SK-N-DZ (cell line): ENCODE results near the gene HIRA.
"Not testable (repeated sequence)": the region's sequence is repeated elsewhere in the genome, so short reads cannot be mapped to it uniquely, and the experiment has no call there.

Experiments
- DNase-seq: peaks from one replicate; pipeline ENCODE4 v3.0.0-alpha.2; 2015; ENCODE audit warnings: low spot score

The HIRA gene

DNA sequence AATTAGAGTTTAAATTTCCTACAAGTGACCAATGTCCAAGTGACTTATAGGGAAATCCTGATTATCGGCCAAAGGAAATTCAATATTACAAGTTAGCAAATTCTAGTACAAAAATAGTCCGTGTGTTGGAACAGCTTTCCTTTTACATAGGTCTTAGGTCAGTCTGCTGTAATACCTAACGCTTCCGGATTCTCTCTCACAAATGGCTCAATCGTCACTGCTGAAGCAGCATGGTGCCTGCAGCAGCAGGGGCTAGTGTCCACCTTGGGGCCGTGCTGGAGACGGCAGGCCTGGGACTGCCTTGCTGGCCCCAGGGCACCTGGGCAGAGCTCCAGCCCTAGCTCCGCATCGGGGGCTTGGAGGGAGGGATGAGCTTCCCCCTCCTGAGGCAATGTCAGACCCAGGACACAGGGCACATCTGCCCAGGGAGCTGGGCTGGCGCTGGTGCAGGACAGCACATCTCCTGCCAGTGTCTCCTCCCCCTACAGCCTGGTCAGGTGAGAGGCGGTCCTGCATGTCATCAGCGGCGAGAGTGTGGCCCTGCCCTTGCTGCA, 100.6 kb downstream of the HIRA start:
- no peak for DNase-seq

DNA sequence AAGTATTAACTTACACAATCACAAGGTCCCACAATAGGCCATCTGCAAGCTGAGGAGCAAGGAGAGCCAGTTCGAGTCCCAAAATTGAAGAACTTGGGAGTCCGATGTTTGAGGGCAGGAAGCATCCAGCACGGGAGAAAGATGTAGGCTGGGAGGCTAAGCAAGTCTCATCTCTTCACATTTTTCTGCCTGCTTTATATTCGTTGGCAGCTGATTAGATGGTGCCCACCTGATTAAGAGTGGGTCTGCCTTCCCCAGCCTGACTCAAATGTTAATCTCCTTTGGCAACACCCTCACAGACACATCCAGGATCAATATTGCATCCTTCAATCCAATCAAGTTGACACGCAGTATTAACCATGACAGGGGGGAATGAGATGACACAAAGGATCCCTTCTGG, 101.3 kb downstream of the HIRA start:
- DNase-seq, result not testable (repeated sequence)

DNA sequence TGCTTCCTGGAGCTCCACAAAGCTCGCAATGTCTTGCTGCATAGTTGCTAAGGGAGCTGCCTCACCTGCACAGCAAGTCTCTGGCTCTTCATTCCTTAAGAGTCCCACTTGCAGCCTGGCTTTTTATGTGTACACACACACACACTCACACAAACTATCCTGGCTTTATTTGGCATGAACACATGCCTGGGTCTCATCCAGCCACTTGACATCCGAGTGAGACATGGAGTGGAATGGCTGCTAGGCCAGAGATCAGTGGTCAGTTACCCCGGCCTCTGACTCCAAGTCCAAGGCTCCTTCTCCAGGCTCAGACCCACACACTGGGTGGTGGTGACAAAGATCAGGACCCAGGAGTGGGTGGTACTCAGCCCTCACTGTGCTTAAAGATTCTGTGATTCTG, 102.1 kb downstream of the HIRA start:
- DNase-seq, result no peak

DNA sequence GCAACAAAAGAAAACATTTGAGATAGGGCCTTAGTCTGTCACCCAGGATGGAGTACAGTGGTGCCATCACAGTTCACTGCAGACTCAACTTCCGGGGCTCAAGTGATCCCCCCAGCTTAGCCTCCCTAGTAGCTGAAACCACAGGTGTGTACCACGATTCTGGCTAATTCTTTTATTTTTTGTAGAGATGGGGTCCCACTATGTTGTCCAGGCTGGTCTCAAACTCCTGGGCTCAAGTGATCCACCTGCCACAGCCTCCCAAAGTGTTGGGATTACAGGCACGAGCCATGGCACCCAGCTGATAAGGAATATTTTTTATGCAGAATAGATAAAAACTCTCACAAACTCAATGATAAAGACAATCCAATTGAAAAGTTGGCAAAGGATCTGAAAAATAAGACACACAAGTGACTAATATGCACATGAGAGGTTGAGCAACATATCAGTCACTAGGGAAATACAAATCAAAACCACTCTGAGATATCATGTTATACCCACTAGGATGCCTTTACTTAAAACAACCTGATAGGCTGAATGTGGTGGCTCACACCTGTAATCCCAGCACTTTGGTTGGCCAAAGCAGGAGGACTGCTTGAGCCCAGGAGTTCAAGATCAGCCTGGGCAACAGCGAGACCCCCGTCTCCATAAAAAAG, 106.1 kb downstream of the HIRA start:
- no peak for DNase-seq

DNA sequence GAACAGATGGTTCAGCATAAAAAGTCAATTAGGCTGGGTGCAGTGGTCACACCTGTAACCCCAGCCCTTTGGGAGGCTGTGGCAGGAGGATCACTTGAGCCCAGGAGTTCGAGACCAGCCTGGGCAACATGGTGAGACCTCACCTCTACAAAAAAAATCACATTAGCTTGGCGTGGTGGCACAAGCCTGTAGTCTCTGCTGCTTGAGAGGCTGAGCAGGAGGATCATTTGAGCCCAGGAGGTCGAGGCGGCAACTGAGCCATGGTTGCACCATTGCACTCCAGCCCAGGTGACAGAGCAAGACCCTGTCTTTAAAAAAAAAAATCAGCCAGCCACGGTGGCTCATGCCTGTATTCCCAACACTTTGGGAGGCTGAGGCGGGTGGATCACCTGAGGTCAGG, 108.1 kb downstream of the HIRA start:
- not testable (repeated sequence) for DNase-seq

DNA sequence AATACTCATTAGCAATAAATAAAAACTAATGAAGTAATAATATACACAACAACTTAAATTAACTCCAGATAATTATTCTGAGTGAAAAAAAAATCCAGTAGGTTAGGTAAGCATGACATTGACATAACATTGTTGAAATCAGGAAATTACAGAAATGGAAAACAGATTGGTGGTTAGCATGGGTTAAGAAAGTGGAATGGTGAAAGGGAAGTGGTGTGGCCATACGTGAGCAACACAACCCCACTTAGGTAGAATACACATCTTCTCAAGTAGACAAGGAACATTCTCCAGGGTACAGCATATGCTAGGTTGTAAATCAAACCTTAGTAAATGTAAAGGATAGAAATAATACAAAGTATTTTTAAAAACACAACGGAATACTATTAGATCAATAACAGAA, 109.8 kb downstream of the HIRA start:
- DNase-seq, result no peak

DNA sequence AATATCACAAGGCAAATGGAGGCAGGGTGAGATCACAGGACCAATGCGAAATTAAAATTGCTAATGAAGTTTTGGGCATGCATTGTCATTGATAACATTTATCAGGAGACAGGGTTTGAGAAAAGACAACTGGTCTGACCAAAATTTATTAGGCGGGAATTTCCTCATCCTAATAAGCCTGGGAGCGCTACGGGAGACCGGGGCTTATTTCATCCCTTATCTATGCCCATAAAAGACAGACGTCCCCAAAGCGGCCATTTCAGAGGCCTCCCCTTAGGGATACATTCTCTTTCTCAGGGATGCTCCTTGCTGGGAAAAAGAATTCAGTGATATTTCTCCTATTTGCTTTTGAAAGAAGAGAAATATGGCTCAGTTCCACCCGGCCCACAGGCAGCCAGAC, 111.4 kb downstream of the HIRA start:
- DNase-seq, result not testable (repeated sequence)

DNA sequence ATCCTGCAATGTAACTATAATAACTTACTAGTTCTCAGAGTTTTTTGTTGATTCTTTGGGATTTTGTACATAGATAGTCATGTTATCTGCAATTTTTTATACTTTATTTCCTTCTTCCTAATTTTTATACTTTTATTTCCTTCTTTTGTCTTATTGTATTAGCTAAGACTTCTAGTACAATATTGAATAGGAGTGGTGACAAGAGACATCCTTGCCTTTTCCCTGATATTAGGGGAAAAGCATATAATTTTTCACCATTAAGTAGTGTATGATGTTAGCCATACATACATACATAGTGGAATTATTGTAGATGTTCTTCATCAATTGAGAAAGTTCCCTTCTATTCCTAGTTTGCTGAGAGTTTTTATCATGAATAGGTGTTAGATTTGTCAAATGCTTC, 112.3 kb downstream of the HIRA start:
- no peak for DNase-seq

DNA sequence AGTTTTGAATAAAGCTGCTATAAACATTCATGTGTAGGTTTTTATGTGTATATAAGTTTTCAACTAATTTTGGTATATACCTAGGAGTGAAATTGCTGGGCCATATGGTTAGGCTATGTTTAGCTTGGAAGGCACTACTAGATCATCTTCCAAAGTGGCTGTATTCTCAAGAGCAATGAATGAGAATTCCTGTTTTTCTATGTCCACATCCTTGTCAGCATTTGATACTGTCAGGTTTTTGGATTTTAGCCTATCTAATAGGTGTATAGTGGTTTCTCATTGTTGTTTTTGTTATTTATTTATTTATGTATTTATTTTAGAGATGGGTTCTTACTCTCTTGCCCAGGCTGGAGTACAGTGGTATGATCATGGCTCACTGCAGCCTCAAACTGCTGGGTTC, 113.7 kb downstream of the HIRA start:
- DNase-seq, result no peak

DNA sequence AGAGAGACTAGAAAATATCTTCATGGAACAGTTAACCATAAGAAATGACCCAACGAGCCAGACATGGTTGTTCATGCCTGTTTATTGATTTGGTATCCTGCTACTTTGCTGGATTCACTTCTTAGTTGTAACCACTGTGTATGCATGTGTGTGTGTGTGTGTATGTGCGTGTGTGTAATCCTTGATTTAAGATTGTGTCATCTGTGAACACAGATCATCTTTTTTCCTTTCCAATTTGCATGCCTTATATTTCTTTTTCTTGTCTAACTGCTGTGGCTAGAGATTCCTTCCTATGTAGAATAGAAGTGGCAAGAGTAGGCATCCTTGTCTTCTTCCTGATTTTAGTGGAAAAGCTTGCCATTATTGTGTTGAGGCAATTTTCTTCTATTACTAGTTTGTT, 123.7 kb downstream of the HIRA start:
- DNase-seq, result no peak

DNA sequence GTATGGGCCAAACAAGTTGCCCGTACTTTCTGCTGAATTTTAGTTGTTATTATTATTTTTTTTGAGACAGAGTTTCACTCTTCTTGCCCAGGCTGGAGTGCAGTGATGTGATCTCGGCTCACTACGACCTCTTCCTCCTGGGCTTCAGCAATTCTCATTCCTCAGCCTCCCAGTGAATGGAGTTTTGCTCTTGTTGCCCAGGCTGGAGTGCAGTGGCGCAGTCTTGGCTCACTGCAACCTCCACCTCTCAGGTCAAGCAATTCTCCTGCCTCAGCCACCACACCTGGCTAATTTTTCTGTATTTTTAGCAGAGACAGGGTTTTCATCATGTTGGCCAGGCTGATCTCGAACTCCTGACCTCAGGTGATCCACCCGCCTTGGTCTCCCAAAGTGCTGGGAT, 125.0 kb downstream of the HIRA start:
- not testable (repeated sequence) for DNase-seq

DNA sequence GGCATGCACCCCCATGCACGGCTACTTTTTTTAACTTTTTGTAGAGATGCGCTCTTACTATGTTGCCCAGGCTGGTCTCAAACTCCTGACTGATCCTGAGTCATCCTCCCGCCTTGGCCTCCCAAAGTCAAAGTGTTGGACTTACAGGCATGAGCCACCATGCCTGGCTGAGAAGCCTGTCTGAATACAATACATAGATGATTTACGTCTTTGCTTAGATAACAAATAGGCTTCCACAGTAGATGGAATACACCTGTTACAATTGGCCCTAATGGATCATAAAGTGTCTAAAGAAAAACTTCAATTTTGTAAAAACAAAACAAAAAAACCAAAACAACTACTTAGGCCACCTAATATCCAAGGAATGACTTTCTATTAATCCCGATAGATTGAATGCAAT, 127.0 kb downstream of the HIRA start:
- DNase-seq, result no peak

DNA sequence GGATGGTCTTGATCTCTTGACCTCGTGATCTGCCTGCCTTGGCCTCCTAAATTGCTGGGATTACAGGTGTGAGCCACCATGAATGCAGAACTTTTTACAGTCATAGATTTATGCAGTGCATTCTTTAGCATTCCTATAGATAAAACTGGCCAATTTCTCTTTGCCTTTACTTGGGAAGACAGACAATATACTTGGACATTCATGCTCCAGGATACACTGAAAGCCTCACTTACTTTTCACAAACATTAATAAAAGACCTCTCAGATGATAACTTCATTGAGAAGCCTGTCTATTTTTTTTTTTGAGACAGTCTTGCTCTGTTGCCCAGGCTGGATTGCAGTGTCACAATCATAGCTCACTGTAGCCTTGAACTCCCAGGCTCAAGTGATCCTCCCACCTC, 127.7 kb downstream of the HIRA start:
- DNase-seq, result no peak

DNA sequence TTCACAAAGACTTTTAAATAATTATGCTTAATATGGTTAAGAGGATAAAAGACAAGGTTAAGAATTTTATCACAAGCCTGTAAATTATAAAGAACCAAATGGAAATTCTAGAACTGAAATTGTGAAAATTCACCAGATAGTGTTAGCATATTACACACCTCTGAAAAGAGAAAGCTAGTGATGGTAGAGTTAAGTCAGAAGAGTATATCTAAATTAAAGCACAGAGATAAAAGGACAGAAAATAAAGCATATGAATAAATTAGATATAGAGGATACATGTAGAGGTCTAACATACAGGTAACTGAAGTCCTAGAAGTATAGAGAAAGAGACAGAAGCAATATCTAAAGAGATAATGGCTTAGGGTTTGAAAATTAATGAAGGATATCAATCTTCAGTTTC, 135.8 kb downstream of the HIRA start:
- DNase-seq, result no peak

DNA sequence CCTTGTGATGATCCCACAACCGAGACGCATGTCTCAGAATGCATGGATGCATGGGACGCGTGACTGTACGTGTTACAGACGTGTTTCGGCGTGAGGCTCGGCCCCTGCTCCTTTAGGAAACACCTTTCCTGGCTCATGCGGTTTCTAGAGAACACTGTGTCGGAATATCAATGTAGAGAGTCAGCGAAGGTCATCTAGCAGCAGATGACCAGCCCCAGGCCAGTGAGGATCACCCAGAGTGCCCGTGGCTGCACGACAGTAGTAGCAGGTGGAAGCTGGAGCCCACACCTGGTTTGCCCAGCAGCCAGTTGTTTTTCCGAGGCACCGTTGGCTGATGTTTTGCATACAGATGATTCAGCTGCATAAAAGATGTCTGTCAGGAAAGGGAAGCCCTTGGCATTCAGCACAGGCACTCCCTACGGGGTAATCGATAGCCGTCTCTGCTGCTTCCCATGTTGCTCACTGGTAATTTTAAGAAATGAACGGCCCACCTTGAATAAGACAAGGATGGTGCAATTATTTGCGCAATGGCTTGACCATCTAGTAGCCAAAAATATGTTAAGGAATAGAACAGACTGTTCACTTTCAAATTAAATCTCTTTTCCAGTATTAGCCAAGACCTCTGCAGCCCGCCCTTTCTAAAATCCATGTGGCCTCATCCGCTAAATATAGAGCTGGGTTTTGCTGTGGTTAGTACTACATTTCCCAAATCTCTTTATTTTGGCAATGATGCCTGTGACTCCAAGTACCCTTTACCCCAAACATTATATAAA, 138.9 kb downstream of the HIRA start:
- no peak for DNase-seq

DNA sequence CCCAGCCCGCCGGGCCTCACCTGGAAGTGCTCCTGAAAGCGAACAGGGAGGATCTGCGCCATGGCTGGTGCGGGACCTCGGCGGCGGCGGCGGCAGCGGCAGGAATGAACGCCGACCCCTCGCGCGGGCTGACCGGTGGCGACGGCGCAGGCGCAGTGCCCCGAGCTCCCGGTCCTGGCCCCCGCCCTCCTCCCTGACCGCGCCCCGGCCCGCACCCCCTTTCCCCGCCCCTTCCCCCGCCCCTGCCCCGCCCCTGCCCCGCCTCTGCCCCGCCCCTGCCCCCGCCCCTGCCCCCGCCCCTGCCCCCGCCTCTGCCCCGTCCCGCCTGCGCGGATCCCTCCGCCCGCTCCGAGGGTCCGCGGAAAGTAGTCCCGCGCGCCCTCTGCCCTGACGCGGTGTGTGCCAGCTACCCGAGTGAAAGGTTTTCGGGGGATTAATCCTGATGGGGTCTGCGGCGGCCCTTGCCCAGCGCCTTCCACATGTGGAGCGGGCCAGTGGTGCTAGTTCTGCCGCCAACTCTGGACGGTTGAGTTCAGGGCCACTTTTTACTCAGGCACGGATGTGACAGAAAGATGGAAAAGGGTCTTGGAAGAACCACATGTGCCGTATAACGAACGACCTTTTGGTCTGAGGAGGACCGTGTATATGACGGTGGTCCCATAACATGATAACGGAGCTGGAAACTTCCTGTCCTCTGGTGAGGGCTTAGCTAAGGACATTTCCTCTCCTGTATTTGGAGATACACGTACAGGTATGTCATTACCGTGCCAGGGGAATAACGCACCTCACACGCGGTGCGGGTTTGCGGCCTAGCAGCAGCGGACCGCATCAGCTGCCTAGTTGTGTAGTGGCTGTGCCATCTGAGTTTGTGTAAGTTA, 139.7 kb downstream of the HIRA start, which contains the start of gene CLTCL1:
Gene CLTCL1 (minus strand): TSS at position 140 of the 878 bp plus-strand sequence. CDS start 78 bp downstream, at position 62.
- peak; percentile 75 for DNase-seq

DNA sequence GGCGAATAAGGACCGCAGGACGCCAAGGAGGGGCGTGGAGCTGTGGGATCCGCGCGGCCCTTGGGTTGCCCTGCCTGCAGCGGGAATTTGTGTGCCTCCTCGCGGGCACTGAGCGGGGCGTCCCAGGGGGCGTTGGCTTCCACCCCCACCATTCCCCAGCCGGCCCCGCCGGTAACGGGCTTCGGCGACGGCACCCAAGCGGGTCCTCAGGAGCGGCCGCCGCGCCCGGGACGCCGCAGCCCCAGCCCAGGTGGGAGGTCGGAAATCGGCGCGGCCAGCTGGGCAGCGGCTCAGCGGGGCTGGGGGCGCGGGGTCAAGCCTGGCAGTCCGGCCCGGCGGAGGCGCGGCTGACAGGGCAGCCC, 140.3 kb downstream of the HIRA start:
- no peak for DNase-seq

DNA sequence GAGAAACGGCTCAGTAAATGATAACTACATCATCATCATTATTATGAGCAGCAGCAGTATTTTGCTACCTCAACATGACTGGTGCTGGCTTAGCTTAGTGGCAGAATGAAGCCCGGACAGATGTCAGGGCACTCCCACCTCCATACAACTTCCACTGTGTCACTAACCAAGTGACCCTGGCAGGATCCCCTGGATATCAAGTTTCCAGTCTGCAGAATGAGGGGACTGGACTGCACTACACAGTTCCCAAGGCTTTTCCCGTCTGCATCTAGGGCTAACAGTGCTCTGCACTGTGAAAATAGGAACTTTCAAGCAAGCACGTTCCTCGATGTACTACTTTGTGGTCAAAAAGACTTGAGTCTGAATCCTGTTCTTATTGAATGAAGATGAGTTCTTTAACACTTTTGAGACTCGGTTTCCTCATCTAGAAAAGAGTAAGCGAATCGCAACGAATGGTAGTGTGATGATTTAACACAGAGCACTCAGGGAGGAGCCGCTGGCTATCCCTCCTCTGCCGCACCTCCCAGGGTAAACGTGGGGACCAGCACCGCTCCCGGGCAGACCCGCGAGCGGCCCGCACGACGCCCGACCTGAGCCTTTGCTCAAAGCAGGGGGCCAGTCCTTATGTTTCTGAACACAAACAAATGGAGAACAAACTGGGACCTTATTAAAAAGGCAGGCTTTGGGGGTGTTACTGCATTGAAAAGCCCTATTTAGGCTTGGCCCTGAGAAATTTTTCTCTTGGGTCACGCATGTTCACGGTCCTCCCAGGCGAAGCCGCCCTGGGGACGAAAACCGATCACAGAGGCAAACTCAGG, 140.9 kb downstream of the HIRA start:
- DNase-seq, result peak; percentile 34

DNA sequence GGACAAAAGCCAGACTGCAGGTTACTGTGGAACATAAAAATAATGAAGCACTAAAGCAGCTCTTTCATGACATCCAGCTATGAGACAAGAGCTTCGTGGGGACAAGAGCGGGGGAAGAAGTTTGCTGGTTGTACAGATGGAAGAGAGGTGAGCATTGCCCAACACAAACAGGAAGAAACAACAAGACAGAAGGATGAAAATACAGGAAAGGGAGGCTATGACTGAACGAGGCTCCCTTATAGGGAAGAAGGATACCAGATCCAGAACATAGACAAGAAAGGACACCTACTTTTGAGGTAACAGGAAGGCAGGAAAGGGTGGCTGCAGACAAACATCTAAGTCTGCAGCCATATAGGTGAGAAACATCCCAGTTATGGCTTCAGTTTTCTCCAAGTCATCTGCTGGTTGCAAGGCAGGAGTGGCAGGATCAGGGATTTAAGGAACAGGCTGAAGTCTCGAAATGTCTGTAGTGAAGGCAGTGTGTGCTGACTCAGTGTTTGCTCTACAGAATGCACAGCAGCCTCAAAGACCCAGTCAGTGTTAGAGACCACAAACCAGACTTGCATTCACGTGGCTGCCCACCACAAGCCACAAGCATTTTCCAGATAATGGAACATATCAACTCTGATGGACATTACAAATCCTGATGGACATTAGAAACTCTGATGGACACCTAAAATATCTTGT, 141.9 kb downstream of the HIRA start:
- no peak for DNase-seq

DNA sequence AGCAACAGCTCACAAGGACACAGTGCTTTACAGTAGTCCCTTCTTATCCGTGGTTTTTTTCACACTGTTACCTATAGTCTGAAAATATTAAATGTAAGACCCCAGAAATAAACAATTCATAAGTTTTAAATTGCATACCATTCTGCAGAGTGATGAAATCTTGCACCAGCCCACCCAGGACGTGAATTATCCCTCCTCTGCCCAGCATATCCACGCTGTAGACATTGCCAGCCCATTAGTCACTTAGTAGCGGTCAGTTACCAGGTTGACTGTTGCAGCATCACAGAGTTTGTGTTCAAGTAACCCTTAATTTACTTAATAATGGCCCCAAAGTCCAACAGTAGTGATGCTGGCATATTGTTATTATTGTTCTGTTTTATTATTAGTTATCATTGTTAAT, 143.6 kb downstream of the HIRA start:
- DNase-seq, result no peak
